Central memory CD4-positive, alpha-beta T cell (primary cell): ENCODE measurements around the gene SFRP4.

Source experiments
- DNase-seq: peaks from one replicate; pipeline ENCODE4 v3.0.0; 2022

The SFRP4 gene

DNA sequence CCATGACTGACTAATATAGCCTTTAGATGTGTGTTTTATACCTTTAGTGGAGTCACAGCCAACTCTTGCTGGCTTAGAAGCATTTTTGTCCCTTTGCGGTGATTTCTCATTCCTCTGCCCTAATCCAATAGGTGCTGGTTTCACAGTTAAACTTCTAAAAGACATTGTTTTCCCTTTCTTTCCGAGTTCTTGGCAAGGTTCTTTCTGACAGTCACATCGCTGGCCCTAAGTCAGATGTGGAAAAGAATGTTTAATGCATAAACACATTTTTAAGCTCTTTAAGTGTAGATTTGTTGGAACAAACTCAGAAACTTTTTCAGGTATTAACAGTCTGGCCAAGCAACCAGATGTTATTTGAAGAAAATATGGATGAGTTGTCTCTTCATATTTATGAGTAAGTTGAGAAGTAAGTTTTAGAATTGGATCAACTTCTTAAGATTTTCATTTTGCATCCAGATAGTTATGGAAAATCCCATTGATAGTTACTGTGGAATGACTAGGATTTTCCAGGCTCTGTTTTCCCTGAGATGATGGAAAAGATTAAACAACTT is 7.9 kb upstream of the SFRP4 start:
- DNase-seq: no peak

DNA sequence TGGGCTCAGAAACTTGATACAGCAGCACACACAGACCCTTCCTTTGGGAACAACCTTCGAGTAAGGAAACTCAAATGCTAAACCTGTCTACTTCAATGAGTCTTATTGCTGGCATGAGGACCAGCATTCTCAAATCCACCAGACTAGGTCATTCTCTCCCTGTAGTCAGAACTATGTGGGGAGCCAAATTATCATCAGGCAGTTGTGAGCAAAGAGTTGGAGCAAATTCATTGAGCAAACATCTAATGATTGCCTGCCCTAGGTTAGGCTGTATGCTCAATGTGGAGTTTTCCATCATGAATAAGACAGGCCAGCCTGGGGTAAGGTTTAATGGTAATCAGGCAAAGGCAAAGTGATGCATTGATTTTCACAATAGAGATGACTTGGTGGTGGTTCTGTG is 7.4 kb upstream of the SFRP4 start:
- no peak for DNase-seq

DNA sequence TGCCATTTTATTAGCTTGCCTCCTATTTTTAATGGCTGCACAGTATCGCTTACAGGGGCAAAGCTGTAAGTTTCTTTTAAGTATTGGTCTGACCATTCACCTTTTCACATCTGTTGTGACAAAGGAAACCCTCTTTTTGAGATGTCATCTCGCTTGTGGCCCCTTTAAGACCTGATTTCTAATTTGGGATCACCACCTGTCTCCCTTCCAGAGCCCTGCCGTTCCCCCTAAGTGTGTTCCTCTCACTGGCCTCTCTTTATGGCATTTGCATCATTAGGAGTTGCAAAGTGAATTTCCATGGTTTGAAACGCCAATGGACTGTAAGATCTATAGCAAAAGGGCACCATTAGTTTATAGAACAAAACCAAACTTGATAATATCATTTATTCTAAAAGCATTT is 5.3 kb upstream of the SFRP4 start:
- no peak for DNase-seq

DNA sequence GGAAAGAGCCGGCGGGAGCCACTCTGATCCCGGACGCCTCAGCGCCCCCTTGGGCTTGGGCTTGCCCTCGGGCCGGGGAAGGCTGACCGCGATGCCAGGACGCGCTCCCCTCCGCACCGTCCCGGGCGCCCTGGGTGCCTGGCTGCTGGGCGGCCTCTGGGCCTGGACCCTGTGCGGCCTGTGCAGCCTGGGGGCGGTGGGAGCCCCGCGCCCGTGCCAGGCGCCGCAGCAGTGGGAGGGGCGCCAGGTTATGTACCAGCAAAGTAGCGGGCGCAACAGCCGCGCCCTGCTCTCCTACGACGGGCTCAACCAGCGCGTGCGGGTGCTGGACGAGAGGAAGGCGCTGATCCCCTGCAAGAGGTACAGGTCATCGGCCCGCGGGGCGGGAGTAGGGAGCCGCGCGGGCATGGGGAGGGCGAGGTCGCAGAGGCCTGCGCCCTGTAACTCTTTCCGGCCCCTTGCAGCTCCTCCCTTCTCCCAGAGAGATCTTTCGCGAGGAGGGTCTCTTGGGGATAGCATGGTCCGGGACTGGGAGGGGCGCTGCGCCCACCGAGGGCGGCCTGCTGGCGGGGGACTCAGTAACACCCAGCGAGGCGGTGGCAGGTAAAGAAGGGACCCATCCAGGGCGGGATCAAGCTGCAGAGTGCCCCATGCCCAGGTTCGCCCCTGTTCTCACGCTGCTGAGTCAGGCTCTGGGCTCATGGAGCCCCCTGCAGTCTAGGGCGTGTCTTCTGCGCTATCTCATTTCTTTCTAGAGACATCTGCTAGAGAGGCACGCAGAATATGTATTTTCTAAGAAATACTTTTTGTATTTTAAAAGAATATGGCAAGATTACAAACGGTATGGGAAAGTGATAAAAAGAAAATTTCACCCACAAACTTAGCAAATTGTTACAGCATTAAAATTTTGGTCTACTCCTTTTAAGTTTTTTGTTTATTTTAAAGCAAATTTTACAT is 4.5 kb upstream of the SFRP4 start:
- no peak for DNase-seq

DNA sequence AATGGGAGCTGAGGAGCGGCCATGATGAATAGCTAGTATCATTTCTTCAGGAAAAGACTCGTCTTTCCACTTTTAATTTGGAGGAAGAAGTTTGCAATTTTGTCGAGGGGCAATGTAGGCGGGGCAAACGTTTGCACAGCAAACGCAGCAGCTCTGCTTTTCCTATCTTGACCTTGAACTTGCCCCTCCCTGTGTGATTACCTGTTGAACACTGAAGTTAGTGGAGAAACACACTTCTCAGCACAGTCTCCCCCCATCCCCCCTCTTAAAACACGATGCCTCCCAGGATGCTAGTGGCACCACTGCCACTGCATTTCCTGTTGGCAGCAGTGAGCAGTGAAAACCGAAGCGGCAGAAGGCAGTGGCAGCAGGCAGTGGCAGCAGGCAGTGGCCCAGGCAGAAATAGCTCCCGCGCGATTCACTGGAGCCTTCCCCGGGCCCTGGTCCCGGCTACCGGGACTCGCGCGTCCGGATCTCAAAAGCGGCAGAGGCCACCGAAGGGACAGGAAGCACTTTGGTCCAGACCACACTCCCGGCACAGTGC is 3.8 kb upstream of the SFRP4 start, which contains the start of gene EPDR1:
Gene EPDR1 (plus strand): TSS at position 336 of the 544 bp plus-strand sequence. CDS start 300 bp downstream, outside the sequence.
- no peak for DNase-seq

DNA sequence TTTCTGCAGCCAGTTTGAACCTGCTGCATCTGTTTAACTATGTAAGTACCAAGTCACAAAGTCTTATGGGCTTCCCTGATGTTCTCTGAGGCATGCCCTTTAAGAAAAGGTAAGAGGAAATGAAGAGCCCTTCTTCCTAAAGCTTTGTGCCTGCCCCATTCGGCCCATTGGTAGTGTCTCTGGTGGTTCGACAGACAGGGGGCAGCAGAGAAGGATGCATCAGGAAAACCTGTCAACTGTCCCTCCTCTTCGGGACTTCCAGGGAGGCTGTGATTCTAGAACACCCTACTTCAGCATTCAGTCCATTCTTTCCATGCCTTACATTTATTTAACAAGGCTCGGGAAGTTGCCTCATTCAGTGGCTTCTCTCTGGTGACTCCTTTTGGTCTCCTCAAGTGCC is 1.9 kb upstream of the SFRP4 start:
- no peak for DNase-seq

DNA sequence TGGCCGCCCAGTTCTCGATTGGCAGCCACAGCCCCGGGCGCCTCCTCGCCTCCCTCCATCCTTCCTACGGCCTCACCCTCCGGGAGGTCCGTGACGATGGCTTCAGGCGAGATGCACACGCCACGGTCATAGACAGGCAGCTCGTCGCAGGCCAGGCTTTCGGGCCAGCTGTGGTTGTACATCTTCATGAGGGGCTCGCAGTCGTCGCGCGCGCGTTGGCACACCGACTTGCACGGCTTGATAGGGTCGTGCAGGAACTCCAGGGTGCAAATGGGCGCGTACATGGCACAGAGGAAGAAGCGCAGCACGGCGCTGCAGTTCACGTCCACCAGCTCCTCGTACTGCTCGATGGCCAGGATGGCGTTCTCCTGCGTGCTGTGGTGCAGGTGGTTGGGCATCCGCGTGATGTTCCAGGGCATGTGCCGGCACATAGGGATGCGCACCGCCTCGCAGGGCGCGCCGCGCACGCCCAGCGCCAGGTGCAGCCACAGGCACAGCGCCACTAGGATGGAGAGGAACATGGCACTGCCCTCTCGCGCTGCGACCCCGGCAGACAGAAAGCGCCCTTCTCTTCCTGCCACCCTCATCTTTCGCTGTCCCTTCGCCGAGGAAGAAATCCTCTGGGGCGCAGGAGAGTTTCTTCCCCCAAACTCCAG is 472 bp downstream of the SFRP4 start:
- no peak for DNase-seq

DNA sequence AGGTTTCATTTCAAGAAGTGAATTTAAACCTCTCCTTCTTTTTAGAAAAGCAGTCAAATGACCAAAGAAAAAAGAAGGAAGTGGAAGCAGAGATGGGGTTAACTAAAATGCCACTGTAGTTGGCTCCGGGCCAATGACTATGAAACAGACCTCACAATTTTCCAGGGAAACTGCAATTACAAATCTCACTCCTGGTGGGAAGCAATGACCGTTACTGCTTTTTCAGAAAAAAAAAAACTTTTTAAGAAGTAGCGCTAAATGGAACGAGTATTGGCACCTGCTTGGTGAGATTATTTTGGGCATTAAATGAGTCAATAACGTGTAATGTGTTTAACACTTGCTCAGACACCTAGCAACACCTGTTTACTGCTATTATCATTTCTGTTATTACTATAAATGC is 1.2 kb downstream of the SFRP4 start:
- no peak for DNase-seq

DNA sequence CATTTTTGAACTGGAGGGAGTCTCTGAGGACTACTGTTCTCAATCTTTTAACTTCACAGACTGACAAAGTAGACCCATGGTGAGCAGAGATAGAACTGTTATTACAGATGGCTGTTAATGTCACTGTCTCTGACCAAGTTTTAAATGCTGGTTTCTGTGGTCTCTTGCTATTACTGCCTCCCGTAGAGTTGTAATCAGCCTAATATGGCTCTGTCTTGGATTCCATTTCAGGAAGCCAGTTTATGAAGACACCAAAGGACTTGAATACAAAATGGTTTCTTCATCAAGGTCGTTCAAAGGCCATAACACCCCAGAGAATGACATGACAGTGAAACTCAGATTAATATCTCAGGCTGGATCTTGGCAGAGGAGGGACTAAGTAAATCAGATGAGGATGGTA is 3.9 kb downstream of the SFRP4 start:
- DNase-seq: no peak

DNA sequence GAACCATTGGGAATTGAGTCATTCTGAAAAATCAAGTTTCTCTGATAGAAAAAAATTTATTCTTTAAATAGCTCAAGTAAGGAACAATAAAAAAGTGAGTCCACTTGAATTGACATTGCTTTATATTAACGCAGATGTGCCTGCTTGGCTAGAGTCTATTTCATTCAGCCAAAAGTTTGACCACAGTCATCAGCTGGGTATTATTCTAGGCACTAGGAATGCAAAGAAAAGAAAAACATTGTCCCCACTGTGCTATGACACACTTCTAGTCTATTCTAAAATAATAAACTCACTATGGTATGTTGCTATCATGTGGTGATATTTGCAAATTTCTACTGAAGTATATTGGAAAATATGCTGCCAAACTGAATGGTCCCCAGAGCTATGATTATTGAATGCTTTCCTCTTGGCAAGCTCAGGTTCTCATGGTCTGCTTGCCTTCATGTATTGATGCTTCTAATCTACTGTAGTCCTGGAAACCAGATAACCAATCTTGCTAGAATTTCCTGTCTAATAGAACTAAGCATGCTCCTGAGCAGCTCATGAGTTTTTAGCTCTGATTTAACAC is 8.3 kb downstream of the SFRP4 start:
- DNase-seq: no peak

DNA sequence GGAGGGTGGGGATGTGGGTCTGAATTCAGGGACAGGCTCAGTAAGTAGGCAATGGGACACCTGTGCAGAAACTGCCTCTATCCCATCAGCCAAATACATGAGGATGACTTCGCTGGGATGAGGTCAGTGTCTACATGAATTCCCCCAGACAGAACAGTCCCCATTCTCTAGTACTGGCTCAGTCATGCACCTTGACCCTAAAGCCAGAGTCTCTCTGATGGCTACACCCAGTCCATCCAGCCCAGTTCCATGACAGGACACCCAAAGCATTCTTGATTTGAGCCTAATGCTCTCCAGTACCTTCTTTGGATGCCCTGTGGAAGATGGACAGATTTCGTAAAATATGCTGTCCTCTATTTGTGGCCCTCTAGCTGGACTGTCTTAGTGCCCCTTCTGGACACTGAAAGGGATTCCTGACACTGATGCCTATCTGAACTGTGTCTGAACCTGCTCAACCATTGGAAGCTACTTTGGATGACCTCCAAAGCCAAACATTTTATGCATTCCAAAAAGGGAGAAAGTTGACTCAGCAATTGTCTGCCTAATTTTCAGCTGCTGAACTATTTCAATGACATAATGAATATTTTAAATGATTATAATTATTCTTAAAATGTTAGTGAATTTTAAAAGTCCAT is 14.6 kb downstream of the SFRP4 start:
- DNase-seq: no peak

DNA sequence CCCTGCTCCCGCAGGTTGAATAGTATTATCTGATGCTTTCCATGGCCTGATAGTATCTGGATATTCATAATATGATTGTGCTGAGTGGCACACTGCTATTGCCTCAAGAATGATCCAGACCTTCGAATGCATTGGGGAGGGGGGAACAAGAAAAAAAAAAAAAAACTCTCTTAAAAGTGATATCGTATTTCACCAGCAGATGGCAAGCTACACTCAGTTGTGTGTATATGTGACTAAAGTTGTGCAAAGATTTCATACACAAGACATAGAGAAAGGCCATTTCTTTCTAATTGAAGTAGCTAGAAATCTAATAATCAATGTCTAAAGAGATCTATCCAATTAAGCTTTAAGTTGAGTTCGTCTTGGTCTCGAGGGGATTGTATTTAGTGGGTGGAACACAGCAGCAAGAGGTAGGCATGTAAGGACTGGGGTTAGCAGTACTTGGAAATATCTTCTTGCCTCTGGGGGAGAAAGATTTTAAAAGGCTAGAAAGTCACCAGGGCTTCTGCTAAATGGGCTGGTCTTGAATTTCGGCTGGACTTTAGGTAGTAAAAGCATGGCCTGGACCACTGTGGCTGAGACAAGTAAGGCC is 15.3 kb downstream of the SFRP4 start:
- no peak for DNase-seq

DNA sequence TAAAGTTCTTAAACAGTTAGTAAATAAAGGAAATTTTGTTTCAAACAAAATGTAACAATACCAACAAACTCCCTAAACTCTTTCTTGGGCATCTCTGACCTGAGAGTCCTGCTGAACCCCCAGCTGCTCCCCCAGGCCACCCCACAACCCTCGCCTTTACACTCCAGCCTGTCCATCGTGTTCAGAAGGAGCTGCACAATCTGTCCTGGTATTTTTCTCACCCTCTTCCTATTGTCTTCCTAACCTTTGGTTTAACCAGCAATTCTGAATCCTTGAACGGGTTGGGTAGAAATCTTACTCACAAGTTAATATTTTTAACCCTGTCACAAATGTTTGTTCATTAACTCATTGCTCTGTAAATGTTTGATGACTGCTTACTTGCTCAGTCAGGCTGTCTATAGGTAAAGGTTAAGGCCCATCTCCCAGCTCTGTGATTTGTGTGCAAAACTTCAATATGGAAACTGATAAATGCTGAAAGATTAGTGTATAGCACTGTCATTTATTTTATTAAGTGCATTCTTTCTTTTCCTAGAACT is 16.8 kb downstream of the SFRP4 start:
- no peak for DNase-seq

DNA sequence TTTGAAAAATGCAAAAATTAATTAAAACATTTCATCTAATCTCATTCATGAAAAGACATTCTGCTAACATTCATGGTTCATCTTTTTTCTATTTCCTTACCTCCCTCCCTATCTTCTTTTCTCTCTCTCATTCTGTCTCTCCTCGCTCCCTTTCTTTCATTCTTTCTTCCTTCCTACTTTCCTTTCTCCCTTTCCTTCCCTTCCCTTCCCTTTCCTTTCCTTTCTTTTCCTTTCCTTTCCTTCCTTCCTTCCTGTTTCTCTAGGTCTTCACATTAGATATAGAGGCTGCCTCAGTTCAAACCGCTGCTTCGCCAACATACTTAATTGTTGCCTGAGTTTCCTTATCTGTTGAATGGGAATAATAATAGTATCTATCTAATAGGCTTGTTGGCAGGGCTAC is 21.9 kb downstream of the SFRP4 start:
- DNase-seq: no peak

DNA sequence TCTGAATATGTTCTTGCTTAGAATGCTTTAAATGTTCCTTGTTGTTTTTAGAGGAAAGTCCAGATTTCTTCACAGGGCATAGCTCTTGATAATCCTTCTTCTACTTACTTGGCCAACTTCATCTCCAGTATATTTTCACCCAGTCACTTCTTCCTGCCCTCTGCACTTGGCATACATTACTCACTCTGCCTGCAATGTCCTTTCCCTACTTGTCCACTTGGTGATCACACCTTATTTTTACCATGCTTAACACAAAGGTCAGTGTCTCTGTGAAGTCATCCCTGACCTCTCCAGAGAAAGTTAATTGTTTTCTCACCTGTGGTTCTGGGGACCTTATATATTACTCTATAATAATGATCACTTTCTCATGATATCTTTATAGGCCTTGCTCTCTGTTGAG is 23.3 kb downstream of the SFRP4 start:
- no peak for DNase-seq

DNA sequence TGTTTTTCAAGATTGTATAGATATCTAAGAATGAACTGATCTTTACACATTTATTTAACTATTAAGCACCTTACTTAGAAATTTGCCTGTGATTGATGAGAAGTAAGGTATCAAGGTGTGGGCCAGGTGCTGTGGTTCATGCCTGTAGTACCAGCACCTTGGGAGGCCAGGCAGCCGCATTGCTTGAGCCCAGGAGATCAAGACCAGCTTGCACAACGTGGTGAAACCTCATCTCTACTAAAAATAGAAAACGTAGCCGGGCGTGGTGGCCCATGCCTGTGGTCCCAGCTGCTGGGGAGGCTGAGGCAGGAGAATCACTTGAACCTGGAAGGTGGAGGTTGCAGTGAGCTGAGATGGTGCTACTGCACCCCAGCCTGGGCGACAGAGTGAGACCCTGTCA is 34.5 kb downstream of the SFRP4 start:
- no peak for DNase-seq
